OCI-LY1 (cell line): ENCODE measurements around the gene AKAP13.
"Not testable (repeated sequence)": the region's sequence is repeated elsewhere in the genome, so short reads cannot be mapped to it uniquely, and the experiment has no call there.

ENCODE experiments used
- CTCF ChIP-seq: fragments of 200-600 bp; sonication (generic), shearing (Covaris generic); IDR thresholded peaks from 2 replicates; pipeline ENCODE4 v1.5.1; 2017; ENCODE audit warnings: mild to moderate bottlenecking, antibody characterized with exemption, low read length, moderate library complexity, mixed read lengths
- EZH2 ChIP-seq: fragments of 200-600 bp; sonication (generic), shearing (Covaris generic); IDR thresholded peaks from 2 replicates; pipeline ENCODE4 v1.8.0; 2017; ENCODE audit warnings: borderline replicate concordance, mixed run types, mild to moderate bottlenecking, antibody characterized with exemption, low read length, moderate library complexity, mixed read lengths

- not testable (repeated sequence) for TF ChIP-seq CTCF, EZH2
Measured at GRCh38 chr15:85344241-85344640, 36.2 kb upstream of the AKAP13 start.
